Measurements from ENCODE around the gene SYMPK.

- TF ChIP-seq CTCF (IDR thresholded peaks at IDR 0.05) (no peak), POLR2A (IDR thresholded peaks at IDR 0.05) (no peak), POLR2AphosphoS5 (IDR thresholded peaks at IDR 0.05) (no peak), EP300 (IDR thresholded peaks at IDR 0.05) (no peak)
These were observed 26.4 kb upstream of the SYMPK start for GRCh38 chr19:45889210-45889885.
